Gastroesophageal sphincter (tissue), 4 donors: Measurements from ENCODE around the gene CPEB2. TPM values are rescaled to one million over a fixed set of nuclear protein-coding genes. Genes with fewer than 3 reads are reported as not detected.

Source experiments
- ATAC-seq: fragments of 150-250 bp; one replicate; pipeline ENCODE4 v1.9.1; 2016; ENCODE audit warnings: mild to moderate bottlenecking, moderate library complexity
- H3K27ac ChIP-seq, 4 donors: fragments of 200-600 bp; sonication (generic) in 3 of 4; 1 replicate in 3 of 4; 2 replicates in 1 of 4; pipeline ENCODE4 v1.5.1; 2016 to 2019
- H3K27me3 ChIP-seq: fragments of 200-600 bp; sonication (generic); one replicate; pipeline ENCODE4 v1.5.1; 2019
- H3K36me3 ChIP-seq, 2 donors: fragments of 200-600 bp; sonication (generic); one replicate each; pipeline ENCODE4 v1.5.1; 2019; ENCODE audit warnings: control low read depth in 1 of 2
- H3K4me1 ChIP-seq, 3 donors: fragments of 200-600 bp; sonication (generic); 1 replicate in 2 of 3; 2 replicates in 1 of 3; pipeline ENCODE4 v1.5.1; 2016 to 2019; ENCODE audit warnings: control low read depth in 2 of 3
- H3K4me3 ChIP-seq, 2 donors: fragments of 200-600 bp; sonication (generic); one replicate each; pipeline ENCODE4 v1.5.1; 2019; ENCODE audit warnings: mild to moderate bottlenecking in 1 of 2, moderate library complexity in 1 of 2
- H3K9me3 ChIP-seq, 3 donors: fragments of 200-600 bp; sonication (generic); one replicate each; pipeline ENCODE4 v1.5.1; 2017 to 2019; ENCODE audit warnings: control low read depth in 2 of 3
- EP300 ChIP-seq: sonication (generic); formaldehyde crosslinking; IDR thresholded peaks from one replicate; pipeline ENCODE4 v1.6.1; 2017; ENCODE audit warnings: antibody characterized with exemption, mild to moderate bottlenecking
- POLR2A ChIP-seq, 2 donors: fragments of 450-650 bp; IDR thresholded peaks; one replicate each; pipeline ENCODE4 v1.6.1; 2017; ENCODE audit warnings: antibody characterized with exemption in 2 of 2, mild to moderate bottlenecking in 2 of 2, moderate library complexity in 1 of 2
- POLR2AphosphoS5 ChIP-seq: sonication (generic); formaldehyde crosslinking; IDR thresholded peaks from one replicate; pipeline ENCODE4 v1.6.1; 2017; ENCODE audit warnings: antibody characterized with exemption
- WGBS, 2 donors: methylation state at CpG; one replicate each; pipeline ENCODE4 v1.1.5; 2018; ENCODE audit warnings: low coverage in 1 of 2; 5-methylcytosine and 5-hydroxymethylcytosine counted together
- total RNA-seq, 4 donors: library from RNA; depleted of rRNA; stranded (reverse); fragments of >200 nt; gene quantifications; one replicate each; pipeline ENCODE4 v1.1.0, GENCODE V29; 2016
- TF ChIP-seq, protein P1 (sequence below), 4 experiments: fragments of 200-600 bp in 2 of 4; fragments of 450-650 bp in 2 of 4; sonication (generic) in 1 of 4; IDR thresholded peaks; one replicate each; pipeline ENCODE4 v1.5.1; 2017 to 2019; ENCODE audit warnings: antibody characterized with exemption in 4 of 4, mild to moderate bottlenecking in 2 of 4, moderate library complexity in 2 of 4

The CPEB2 gene
- total RNA-seq, 4 donors from 2014 or later, result 21.9 to 34.4 (median 27.4) TPM

DNA sequence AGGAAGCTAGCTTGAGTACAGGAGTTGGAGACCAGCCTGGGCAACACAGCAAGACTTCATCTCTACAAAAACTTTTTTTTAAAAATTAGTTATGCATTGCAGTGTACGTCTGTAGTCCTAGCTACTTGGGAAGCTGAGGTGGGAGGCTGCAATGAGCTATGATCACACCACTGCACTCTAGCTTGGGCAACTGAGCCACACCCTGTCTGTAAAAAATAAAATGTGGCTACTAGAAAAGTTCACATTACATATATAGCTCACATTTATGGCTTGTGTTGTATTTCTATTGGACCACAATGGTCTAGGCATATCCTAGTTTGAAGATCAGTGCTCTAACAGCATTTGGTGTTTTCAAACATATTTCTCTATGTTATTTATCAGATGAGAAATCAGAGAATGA, 11.8 kb upstream of the CPEB2 start:
- Histone ChIP-seq H3K4me3 (no peak overlapping the region), H3K9me3 (no peaks in the 10 kb centered on the region), H3K27me3 (no peaks in the 10 kb centered on the region), H3K27ac (no peak overlapping the region), H3K36me3 (no peaks in the 10 kb centered on the region), H3K4me1 (no peaks in the 10 kb centered on the region)
- no peak for ATAC-seq
- WGBS, 2 donors, result 67 to 82% methylated on average over 1 of the region's 1 CpG
- TF ChIP-seq, protein P1, sequence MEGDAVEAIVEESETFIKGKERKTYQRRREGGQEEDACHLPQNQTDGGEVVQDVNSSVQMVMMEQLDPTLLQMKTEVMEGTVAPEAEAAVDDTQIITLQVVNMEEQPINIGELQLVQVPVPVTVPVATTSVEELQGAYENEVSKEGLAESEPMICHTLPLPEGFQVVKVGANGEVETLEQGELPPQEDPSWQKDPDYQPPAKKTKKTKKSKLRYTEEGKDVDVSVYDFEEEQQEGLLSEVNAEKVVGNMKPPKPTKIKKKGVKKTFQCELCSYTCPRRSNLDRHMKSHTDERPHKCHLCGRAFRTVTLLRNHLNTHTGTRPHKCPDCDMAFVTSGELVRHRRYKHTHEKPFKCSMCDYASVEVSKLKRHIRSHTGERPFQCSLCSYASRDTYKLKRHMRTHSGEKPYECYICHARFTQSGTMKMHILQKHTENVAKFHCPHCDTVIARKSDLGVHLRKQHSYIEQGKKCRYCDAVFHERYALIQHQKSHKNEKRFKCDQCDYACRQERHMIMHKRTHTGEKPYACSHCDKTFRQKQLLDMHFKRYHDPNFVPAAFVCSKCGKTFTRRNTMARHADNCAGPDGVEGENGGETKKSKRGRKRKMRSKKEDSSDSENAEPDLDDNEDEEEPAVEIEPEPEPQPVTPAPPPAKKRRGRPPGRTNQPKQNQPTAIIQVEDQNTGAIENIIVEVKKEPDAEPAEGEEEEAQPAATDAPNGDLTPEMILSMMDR (IDR thresholded peaks at IDR 0.05), result no peak
- TF ChIP-seq EP300 (no peak), POLR2AphosphoS5 (no peak), POLR2A (IDR thresholded peaks at IDR 0.05) (no peak)

DNA sequence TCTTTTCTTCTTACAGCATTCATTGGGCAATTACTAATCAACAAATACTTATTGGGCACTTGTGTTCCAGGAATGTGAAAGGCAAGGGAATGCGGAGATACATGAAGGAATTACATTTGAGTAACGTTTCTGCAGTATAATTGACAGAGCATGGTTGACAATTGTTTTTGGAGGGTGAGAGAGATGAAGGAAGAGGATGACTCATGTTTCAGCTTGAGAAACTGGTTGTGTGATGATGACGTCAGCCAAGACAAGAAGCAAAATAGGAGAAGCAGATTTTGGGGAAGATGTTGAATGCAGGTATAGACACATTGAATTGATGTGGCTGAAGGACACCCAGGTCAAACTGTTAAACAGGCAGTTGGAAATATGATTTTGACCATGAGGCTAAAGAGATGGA, 8.0 kb upstream of the CPEB2 start:
- no peak for ATAC-seq
- no peaks in the 10 kb centered on the region for H3K4me1 ChIP-seq
- no peak overlapping the region for H3K4me3 ChIP-seq
- no peak overlapping the region for H3K27ac ChIP-seq
- 66 to 75% methylated on average over 2 to 3 of the region's 3 CpGs for WGBS, 2 donors
- no peaks in the 10 kb centered on the region for H3K27me3 ChIP-seq
- H3K36me3 ChIP-seq, result no peaks in the 10 kb centered on the region
- H3K9me3 ChIP-seq, result no peaks in the 10 kb centered on the region
- no peak for TF ChIP-seq EP300
- TF ChIP-seq, protein P1 (IDR thresholded peaks at IDR 0.05), result no peak
- TF ChIP-seq POLR2AphosphoS5, result no peak
- TF ChIP-seq POLR2A (IDR thresholded peaks at IDR 0.05), result no peak

DNA sequence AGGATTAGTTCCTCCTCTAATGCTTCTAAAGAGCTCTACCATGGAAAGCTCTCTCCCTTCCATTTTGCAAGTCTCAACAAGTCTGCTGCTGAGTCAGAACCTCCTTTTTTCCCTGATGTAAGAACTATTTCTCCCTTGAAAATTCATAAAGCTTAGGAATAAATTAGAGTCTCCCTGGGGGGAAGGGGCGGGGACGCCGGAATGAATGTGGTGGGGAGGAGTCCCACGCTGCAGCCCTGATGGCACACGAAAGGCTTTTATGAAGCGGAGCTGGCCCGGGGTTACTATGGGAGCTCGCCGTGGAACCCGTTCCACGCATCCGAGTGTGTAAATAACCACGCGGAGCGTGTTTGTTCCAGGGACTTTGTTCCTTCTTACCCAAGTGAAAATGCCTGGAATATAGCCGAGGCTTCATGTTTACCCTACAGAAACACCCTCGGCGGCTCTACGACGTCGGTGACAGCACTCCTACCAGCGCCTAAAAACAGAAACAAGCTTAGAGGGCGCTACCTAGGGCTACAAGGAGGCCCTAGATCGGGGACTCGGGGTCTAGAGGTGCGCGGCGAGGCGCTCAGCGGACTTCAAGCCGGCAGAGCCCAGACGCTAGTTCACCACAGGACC, 923 bp upstream of the CPEB2 start:
- ATAC-seq, result peak; percentile 26
- H3K27ac ChIP-seq, result peak overlapping the region; percentile 97 to 100 (median 100)
- peak overlapping the region; percentile 86 to 92 for H3K4me3 ChIP-seq
- H3K36me3 ChIP-seq, result no peaks in the 10 kb centered on the region
- TF ChIP-seq EP300, result no peak
- TF ChIP-seq, protein P1 (IDR thresholded peaks at IDR 0.05), result peak in 1 of 4 experiments; percentile 30
- no peak for TF ChIP-seq POLR2A (IDR thresholded peaks at IDR 0.05)
- TF ChIP-seq POLR2AphosphoS5, result peak; percentile 51
- H3K4me1 ChIP-seq, result peaks cover 0 to 13% (median 1%) of the 10 kb centered on the region in 3 donors
- 0% methylated on average over 13 to 16 of the region's 32 CpGs for WGBS, 2 donors
- H3K27me3 ChIP-seq, result no peaks in the 10 kb centered on the region
- H3K9me3 ChIP-seq, result no peaks in the 10 kb centered on the region

DNA sequence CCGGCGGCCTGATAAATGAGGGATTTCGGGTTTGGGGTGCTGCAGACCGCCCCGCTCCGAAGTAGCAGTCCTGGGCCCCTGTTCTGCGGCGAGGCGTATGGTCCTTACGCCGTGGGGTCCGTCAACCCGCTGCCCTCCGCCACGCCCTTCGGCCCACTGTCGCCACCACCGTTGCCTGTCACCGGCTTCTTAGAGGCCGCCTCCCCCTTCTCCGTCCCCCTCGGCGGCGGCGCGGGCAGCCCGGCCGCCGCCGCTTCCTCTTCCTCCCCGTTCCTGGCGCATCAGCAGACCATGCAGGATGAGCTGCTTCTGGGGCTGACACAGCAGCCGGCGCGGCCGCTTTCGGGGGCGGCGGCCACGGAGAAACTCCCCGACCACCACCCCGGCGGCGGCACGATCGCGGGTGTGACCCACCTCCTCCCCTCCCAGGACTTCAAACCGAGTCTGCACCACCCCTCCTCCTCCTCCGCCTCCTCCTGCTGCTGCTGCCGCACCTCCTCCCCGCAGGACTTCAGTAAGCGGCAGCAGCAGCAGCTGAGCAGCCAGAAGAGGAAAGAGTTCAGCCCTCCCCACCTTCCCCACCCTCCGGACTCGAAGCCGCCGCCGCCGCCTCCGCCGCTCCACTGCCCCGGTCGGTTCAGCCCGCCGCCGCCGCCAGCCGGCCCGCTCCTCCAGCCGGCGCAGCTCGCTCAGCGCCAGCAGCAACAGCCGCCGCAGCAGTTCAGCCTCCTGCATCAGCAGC, 549 bp downstream of the CPEB2 start:
- no peaks in the 10 kb centered on the region for H3K27me3 ChIP-seq
- TF ChIP-seq POLR2AphosphoS5 (peak; percentile 59), EP300 (no peak), POLR2A (IDR thresholded peaks at IDR 0.05) (peak; percentile 65 to 76)
- TF ChIP-seq, protein P1 (IDR thresholded peaks at IDR 0.05), result peak in 1 of 4 experiments; percentile 2
- H3K4me3 ChIP-seq, result peak overlapping the region; percentile 86 to 92
- peak; percentile 36 for ATAC-seq
- H3K27ac ChIP-seq, result peak overlapping the region; percentile 97 to 100 (median 100)
- 0% methylated on average over 15 of the region's 74 CpGs; no CpG with 5 or more reads in 1 of the 2 donors for WGBS, 2 donors
- no peaks in the 10 kb centered on the region for H3K36me3 ChIP-seq
- H3K9me3 ChIP-seq, result no peaks in the 10 kb centered on the region
- H3K4me1 ChIP-seq, result peaks cover 0 to 28% (median 9%) of the 10 kb centered on the region in 3 donors
